NCI-H226 (cell line): Measurements from ENCODE around the gene IL36A.

Experiments
- DNase-seq: peaks from one replicate; pipeline ENCODE4 v3.0.0-alpha.2; 2015

The IL36A gene

GRCh38 chr2:113053666-113054065 is 48.4 kb downstream of the IL36A start:
- DNase-seq = no peak

- DNase-seq = no peak
Observed at GRCh38 chr2:113054066-113054465, 48.8 kb downstream of the IL36A start.

- no peak for DNase-seq
Observed at GRCh38 chr2:113056521-113056920, 51.3 kb downstream of the IL36A start.

GRCh38 chr2:113057117-113057516 is 51.9 kb downstream of the IL36A start:
- no peak for DNase-seq
